BLaER1 (cell line): ENCODE results near the gene EDNRA.

Source experiments
- H3K27ac ChIP-seq: shearing (Covaris generic); formaldehyde crosslinking; 2 replicates; pipeline ENCODE4 v1.8.1; 2022
- H3K27me3 ChIP-seq: shearing (Covaris generic); formaldehyde crosslinking; 2 replicates; pipeline ENCODE4 v1.8.1; 2022
- H3K36me3 ChIP-seq: shearing (Covaris generic); formaldehyde crosslinking; 2 replicates; pipeline ENCODE4 v1.8.1; 2022
- H3K4me1 ChIP-seq: shearing (Covaris generic); formaldehyde crosslinking; 2 replicates; pipeline ENCODE4 v1.8.1; 2022
- H3K4me2 ChIP-seq: shearing (Covaris generic); formaldehyde crosslinking; 2 replicates; pipeline ENCODE4 v1.8.1; 2022
- H3K4me3 ChIP-seq: shearing (Covaris generic); formaldehyde crosslinking; 2 replicates; pipeline ENCODE4 v1.8.1; 2022
- H3K9ac ChIP-seq: shearing (Covaris generic); formaldehyde crosslinking; 2 replicates; pipeline ENCODE4 v1.8.1; 2022
- H3K9me3 ChIP-seq: shearing (Covaris generic); formaldehyde crosslinking; 2 replicates; pipeline ENCODE4 v1.8.1; 2022
- H4K20me1 ChIP-seq: shearing (Covaris generic); formaldehyde crosslinking; 2 replicates; pipeline ENCODE4 v1.8.1; 2022
- Cebpa-rat ChIP-seq: shearing (Covaris generic); IDR thresholded peaks from 2 replicates; pipeline ENCODE4 v1.8.1; 2022

The EDNRA gene

GRCh38 chr4:147560625-147561024, 79.7 kb downstream of the EDNRA start:
- no peaks in the 10 kb centered on the region for H3K4me1 ChIP-seq
- no peaks in the 10 kb centered on the region for H4K20me1 ChIP-seq
- no peak overlapping the region for H3K9ac ChIP-seq
- H3K36me3 ChIP-seq, result no peaks in the 10 kb centered on the region
- H3K9me3 ChIP-seq, result no peaks in the 10 kb centered on the region
- H3K4me3 ChIP-seq, result no peak overlapping the region
- TF ChIP-seq Cebpa-rat, result no peak
- no peak overlapping the region for H3K4me2 ChIP-seq
- no peaks in the 10 kb centered on the region for H3K27me3 ChIP-seq
- H3K27ac ChIP-seq, result no peak overlapping the region

GRCh38 chr4:147566762-147567161, 85.9 kb downstream of the EDNRA start:
- no peak for TF ChIP-seq Cebpa-rat
- Histone ChIP-seq H3K4me1 (no peaks in the 10 kb centered on the region), H3K4me2 (no peak overlapping the region), H3K27me3 (no peaks in the 10 kb centered on the region), H3K36me3 (no peaks in the 10 kb centered on the region), H3K9me3 (no peaks in the 10 kb centered on the region), H3K4me3 (no peak overlapping the region), H4K20me1 (no peaks in the 10 kb centered on the region), H3K27ac (no peak overlapping the region), H3K9ac (no peak overlapping the region)

- Histone ChIP-seq H3K4me2 (no peak overlapping the region), H3K36me3 (no peaks in the 10 kb centered on the region), H3K4me3 (no peak overlapping the region), H3K4me1 (no peaks in the 10 kb centered on the region), H3K9ac (no peak overlapping the region), H4K20me1 (no peaks in the 10 kb centered on the region), H3K27ac (no peak overlapping the region), H3K9me3 (no peaks in the 10 kb centered on the region), H3K27me3 (no peaks in the 10 kb centered on the region)
- TF ChIP-seq Cebpa-rat, result no peak
Measured at GRCh38 chr4:147567276-147567675, 86.4 kb downstream of the EDNRA start.

- no peak overlapping the region for H3K9ac ChIP-seq
Measured at GRCh38 chr4:147570616-147571015, 89.7 kb downstream of the EDNRA start.

GRCh38 chr4:147571036-147571770, 90.3 kb downstream of the EDNRA start:
- Histone ChIP-seq H4K20me1 (no peaks in the 10 kb centered on the region), H3K4me1 (peaks cover 4% of the 10 kb centered on the region; the same call in 1 of the 2 replicates), H3K4me2 (no peak overlapping the region), H3K27ac (no peak overlapping the region), H3K9ac (no peak overlapping the region), H3K36me3 (no peaks in the 10 kb centered on the region), H3K27me3 (no peaks in the 10 kb centered on the region), H3K9me3 (no peaks in the 10 kb centered on the region), H3K4me3 (no peak overlapping the region)
- no peak for TF ChIP-seq Cebpa-rat

More at GRCh38 chr4:147570616-147571015, 89.7 kb downstream of the EDNRA start:
- Histone ChIP-seq H3K9me3 (no peaks in the 10 kb centered on the region), H3K36me3 (no peaks in the 10 kb centered on the region), H3K4me3 (no peak overlapping the region), H4K20me1 (no peaks in the 10 kb centered on the region), H3K4me1 (no peaks in the 10 kb centered on the region), H3K27me3 (no peaks in the 10 kb centered on the region), H3K4me2 (no peak overlapping the region), H3K27ac (no peak overlapping the region)
- TF ChIP-seq Cebpa-rat, result no peak

GRCh38 chr4:147576084-147576483, 95.2 kb downstream of the EDNRA start:
- Histone ChIP-seq H3K9me3 (no peaks in the 10 kb centered on the region), H3K9ac (no peak overlapping the region), H3K36me3 (no peaks in the 10 kb centered on the region), H3K27me3 (no peaks in the 10 kb centered on the region), H3K4me3 (no peak overlapping the region), H4K20me1 (no peaks in the 10 kb centered on the region), H3K27ac (no peak overlapping the region), H3K4me2 (peak overlapping the region; percentile 24; the same call in 1 of the 2 replicates), H3K4me1 (peaks cover 6% of the 10 kb centered on the region; the same call in 1 of the 2 replicates)
- TF ChIP-seq Cebpa-rat, result no peak

GRCh38 chr4:147578051-147578476, 97.2 kb downstream of the EDNRA start:
- peaks cover 6% of the 10 kb centered on the region; the same call in 1 of the 2 replicates for H3K4me1 ChIP-seq
- no peak overlapping the region for H3K9ac ChIP-seq
- no peak for TF ChIP-seq Cebpa-rat
- no peak overlapping the region for H3K4me2 ChIP-seq
- no peak overlapping the region for H3K4me3 ChIP-seq
- H3K9me3 ChIP-seq, result no peaks in the 10 kb centered on the region
- no peaks in the 10 kb centered on the region for H3K27me3 ChIP-seq
- H3K36me3 ChIP-seq, result no peaks in the 10 kb centered on the region
- no peak overlapping the region for H3K27ac ChIP-seq
- no peaks in the 10 kb centered on the region for H4K20me1 ChIP-seq

GRCh38 chr4:147578593-147578992, 97.7 kb downstream of the EDNRA start:
- Histone ChIP-seq H3K4me3 (no peak overlapping the region), H3K9me3 (no peaks in the 10 kb centered on the region), H3K27me3 (no peaks in the 10 kb centered on the region), H3K4me1 (peaks cover 6% of the 10 kb centered on the region; the same call in 1 of the 2 replicates), H4K20me1 (no peaks in the 10 kb centered on the region), H3K9ac (no peak overlapping the region), H3K27ac (no peak overlapping the region), H3K4me2 (no peak overlapping the region), H3K36me3 (no peaks in the 10 kb centered on the region)
- TF ChIP-seq Cebpa-rat, result no peak

GRCh38 chr4:147580396-147580795, 99.5 kb downstream of the EDNRA start:
- no peak overlapping the region for H3K9ac ChIP-seq
- no peak overlapping the region for H3K27ac ChIP-seq
- no peaks in the 10 kb centered on the region for H4K20me1 ChIP-seq
- H3K4me3 ChIP-seq, result no peak overlapping the region
- H3K36me3 ChIP-seq, result no peaks in the 10 kb centered on the region
- H3K27me3 ChIP-seq, result no peaks in the 10 kb centered on the region
- H3K4me1 ChIP-seq, result peaks cover 6% of the 10 kb centered on the region; the same call in 1 of the 2 replicates
- peaks cover 8% of the 10 kb centered on the region for H3K9me3 ChIP-seq
- no peak overlapping the region for H3K4me2 ChIP-seq
- no peak for TF ChIP-seq Cebpa-rat

GRCh38 chr4:147581606-147582350, 100.9 kb downstream of the EDNRA start:
- Histone ChIP-seq H3K9ac (no peak overlapping the region), H3K4me2 (no peak overlapping the region), H3K4me1 (no peaks in the 10 kb centered on the region), H3K9me3 (peaks cover 8% of the 10 kb centered on the region), H3K27ac (no peak overlapping the region), H4K20me1 (no peaks in the 10 kb centered on the region), H3K27me3 (no peaks in the 10 kb centered on the region), H3K4me3 (no peak overlapping the region), H3K36me3 (no peaks in the 10 kb centered on the region)
- no peak for TF ChIP-seq Cebpa-rat
